ENCODE data around the gene ZFAND5.
A peak's percentile ranks its signal among the peaks of the same experiment; 100 is the strongest.

Gene ZFAND5

GRCh38 chr9:72364679-72365524 lies at the start of gene ZFAND5:
ZFAND5 (minus strand) TSS chr9:72365208; CDS start chr9:72360778, 4,430 bp downstream.
- DNase-seq (ENCODE audit: low read depth in 2 of 2), result peak; percentile 90 to 92

GRCh38 chr9:72412483-72413040 lies 47.6 kb upstream of the ZFAND5 start:
- no peak for DNase-seq (ENCODE audit: low read depth in 2 of 2)

GRCh38 chr9:72410214-72410613 lies 45.2 kb upstream of the ZFAND5 start:
- no peak for DNase-seq (ENCODE audit: low read depth in 2 of 2)

- no peak for DNase-seq (ENCODE audit: low read depth in 2 of 2)
These were observed 42.1 kb upstream of the ZFAND5 start for GRCh38 chr9:72407114-72407513.

GRCh38 chr9:72402744-72403143 lies 37.7 kb upstream of the ZFAND5 start:
- no peak for DNase-seq (ENCODE audit: low read depth in 2 of 2)

GRCh38 chr9:72401396-72401795 lies 36.4 kb upstream of the ZFAND5 start:
- DNase-seq (ENCODE audit: low read depth in 2 of 2), result no peak

GRCh38 chr9:72400866-72401265 lies 35.9 kb upstream of the ZFAND5 start:
- no peak for DNase-seq (ENCODE audit: low read depth in 2 of 2)

GRCh38 chr9:72399391-72399790 lies 34.4 kb upstream of the ZFAND5 start:
- DNase-seq (ENCODE audit: low read depth in 2 of 2), result no peak

- no peak for DNase-seq (ENCODE audit: low read depth in 2 of 2)
These were observed 31.5 kb upstream of the ZFAND5 start for GRCh38 chr9:72396247-72397091.

GRCh38 chr9:72394066-72394465 lies 29.1 kb upstream of the ZFAND5 start:
- no peak for DNase-seq (ENCODE audit: low read depth in 2 of 2)

- no peak for DNase-seq (ENCODE audit: low read depth in 2 of 2)
These were observed 25.9 kb upstream of the ZFAND5 start for GRCh38 chr9:72390907-72391306.

- no peak for DNase-seq (ENCODE audit: low read depth in 2 of 2)
These were observed 21.2 kb upstream of the ZFAND5 start for GRCh38 chr9:72386186-72386585.

- DNase-seq (ENCODE audit: low read depth in 2 of 2), result no peak
These were observed 19.9 kb upstream of the ZFAND5 start for GRCh38 chr9:72384710-72385485.

- no peak for DNase-seq (ENCODE audit: low read depth in 2 of 2)
These were observed 19.1 kb upstream of the ZFAND5 start for GRCh38 chr9:72383978-72384709.

GRCh38 chr9:72382405-72382804 lies 17.4 kb upstream of the ZFAND5 start:
- DNase-seq (ENCODE audit: low read depth in 2 of 2), result no peak

- DNase-seq (ENCODE audit: low read depth in 2 of 2), result no peak
These were observed 12.0 kb upstream of the ZFAND5 start for GRCh38 chr9:72377041-72377440.

GRCh38 chr9:72371151-72371550 lies 6.1 kb upstream of the ZFAND5 start:
- no peak for DNase-seq (ENCODE audit: low read depth in 2 of 2)

GRCh38 chr9:72365525-72366256 lies 683 bp upstream of the ZFAND5 start:
- DNase-seq (ENCODE audit: low read depth in 2 of 2), result peak; percentile 24 to 42

GRCh38 chr9:72363908-72364678 lies 915 bp downstream of the ZFAND5 start:
- DNase-seq (ENCODE audit: low read depth in 2 of 2), result peak; percentile 28 to 49
